ENCODE results near the gene PHLDA1.
"Not testable (repeated sequence)": the region's sequence is repeated elsewhere in the genome, so short reads cannot be mapped to it uniquely, and the experiment has no call there.

The PHLDA1 gene

GRCh38 chr12:75986001-75986746 lies 45.4 kb downstream of the PHLDA1 start:
- no peak for DNase-seq (ENCODE audit: low read depth in 2 of 2)

DNA sequence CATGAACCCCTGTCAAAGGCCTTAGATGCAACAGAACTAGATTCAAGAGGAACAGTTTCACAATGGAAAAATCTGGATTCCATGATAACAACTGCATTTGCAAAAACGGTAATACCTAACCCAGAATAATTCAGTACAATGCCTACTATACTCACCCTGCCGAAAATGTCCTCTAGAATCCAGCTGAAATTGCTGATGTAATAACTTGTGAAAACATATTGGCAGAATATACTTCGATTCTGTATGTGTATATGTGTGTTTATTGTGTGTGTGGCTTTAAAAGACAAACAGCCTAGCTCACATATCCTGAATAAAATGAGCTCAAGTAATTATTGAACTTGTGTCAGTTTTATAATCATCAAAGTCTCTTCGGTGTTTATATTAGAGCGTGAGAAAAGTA lies 46.0 kb downstream of the PHLDA1 start:
- no peak for DNase-seq (ENCODE audit: low read depth in 2 of 2)

- DNase-seq (ENCODE audit: low read depth in 2 of 2): no peak
Observed at GRCh38 chr12:75984577-75985182, 46.9 kb downstream of the PHLDA1 start.

DNA sequence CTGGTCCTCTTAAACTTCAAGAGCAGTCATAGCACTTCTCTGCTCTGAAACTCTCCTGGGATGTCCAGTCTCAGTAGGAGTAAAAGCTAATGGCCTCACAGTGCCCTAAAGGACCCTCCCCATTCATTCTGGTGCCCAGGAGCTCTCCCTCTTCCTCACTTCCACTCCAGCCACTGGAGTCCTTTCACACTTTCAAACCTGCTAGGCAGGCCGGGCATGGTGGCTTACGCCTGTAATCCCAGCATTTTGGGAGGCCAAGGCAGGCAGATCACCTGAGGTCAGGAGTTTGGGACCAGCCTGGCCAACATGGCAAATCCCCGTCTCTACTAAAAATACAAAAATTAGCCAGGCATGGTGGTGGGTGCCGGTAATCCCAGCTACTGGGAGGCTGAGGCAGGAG lies 47.7 kb downstream of the PHLDA1 start:
- not testable (repeated sequence) for DNase-seq (ENCODE audit: low read depth in 2 of 2)

- DNase-seq (ENCODE audit: low read depth in 2 of 2): no peak
Observed at GRCh38 chr12:75982979-75983660, 48.5 kb downstream of the PHLDA1 start.

- no peak for DNase-seq (ENCODE audit: low read depth in 2 of 2)
Observed at GRCh38 chr12:75982169-75982564, 49.4 kb downstream of the PHLDA1 start.

GRCh38 chr12:75981247-75982168 lies 50.1 kb downstream of the PHLDA1 start:
- DNase-seq (ENCODE audit: low read depth in 2 of 2): no peak

DNA sequence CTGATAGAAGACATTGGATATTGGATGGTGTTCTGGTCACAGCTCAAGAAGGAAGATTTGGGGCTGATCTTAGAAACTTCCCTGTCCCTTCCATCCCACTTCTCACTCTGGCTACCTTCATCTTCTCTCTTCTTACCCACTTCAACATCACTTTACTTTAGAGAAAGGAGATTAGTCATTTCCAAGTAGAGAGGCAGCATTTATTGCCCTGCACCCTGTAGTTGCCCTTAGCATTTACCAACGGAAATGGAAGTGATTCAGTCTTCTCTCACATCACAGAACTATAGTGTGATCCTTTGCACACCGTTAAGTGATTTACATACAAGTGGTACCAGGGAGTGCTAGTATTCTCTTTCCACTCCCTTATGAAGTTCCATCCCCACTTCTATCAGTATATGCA lies 52.4 kb downstream of the PHLDA1 start:
- no peak for DNase-seq (ENCODE audit: low read depth in 2 of 2)

DNA sequence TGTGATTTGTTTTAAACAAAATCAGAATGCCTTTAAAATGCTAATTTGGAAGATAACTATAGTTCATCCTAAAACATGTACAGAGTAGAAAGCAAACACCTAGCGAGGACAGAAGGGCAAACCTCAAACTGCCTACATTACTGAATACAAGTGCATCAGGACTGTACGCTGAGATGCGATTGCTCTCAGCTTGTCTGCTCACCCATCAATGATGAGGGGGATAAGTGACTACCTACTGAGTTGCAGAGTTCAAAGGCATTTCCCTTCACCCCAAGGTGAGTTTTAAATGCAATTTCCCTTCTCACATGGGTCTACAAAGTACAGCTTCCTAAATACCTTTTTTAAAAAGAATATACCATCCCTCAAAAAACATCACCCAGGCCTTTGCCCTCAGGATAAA lies 52.9 kb downstream of the PHLDA1 start:
- DNase-seq (ENCODE audit: low read depth in 2 of 2): no peak

DNA sequence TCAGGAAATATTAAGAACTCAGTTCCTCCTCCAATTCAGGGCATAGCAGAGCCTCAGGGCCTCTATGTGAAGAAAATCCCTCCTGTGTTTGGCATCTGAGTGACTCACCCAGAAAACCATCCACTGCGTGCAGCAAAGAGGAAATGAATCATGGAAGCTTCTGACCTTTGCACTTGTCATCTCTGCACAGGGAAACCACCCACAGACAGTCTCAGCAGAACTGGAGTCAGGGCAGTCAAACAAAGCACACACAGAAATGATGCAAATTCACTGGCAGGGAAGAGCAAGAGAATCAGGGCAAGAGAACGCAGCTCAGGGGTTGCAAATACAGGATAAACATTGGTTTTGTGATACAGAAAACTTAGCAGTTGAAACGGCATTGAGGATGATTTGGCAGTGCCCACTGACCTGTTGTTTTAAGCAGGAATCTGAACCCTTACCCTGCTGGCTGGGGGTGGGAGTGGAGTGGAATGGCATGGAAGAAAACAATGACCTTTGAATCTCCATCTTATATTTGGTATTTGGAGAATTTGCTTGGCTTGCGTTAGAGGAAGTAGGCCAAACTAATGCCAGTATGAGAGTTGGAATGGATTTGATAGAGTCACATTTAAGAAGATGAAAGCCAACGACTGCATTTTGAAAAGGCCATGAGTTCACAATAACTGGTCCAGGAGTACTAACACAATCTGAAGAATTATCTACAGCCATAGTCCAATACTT lies 53.5 kb downstream of the PHLDA1 start:
- DNase-seq (ENCODE audit: low read depth in 2 of 2): peak; percentile 66 to 75

- no peak for DNase-seq (ENCODE audit: low read depth in 2 of 2)
Observed at GRCh38 chr12:75977590-75977951, 54.0 kb downstream of the PHLDA1 start.

GRCh38 chr12:75976913-75977312 lies 54.7 kb downstream of the PHLDA1 start:
- no peak for DNase-seq (ENCODE audit: low read depth in 2 of 2)

- DNase-seq (ENCODE audit: low read depth in 2 of 2): no peak
Observed at GRCh38 chr12:75976113-75976512, 55.5 kb downstream of the PHLDA1 start.

GRCh38 chr12:75975702-75976101 lies 55.9 kb downstream of the PHLDA1 start:
- no peak for DNase-seq (ENCODE audit: low read depth in 2 of 2)

Measured in stimulated activated CD4-positive, alpha-beta T cell treated with anti-CD3 and anti-CD28 coated beads, Interleukin-15, amount 100 ng/mL, for 48 hours (primary cell).